GM12875 (cell line): Measurements from ENCODE around the gene ANAPC16.
"Not testable (repeated sequence)": the region's sequence is repeated elsewhere in the genome, so short reads cannot be mapped to it uniquely, and the experiment has no call there.

Experiments used
- H3K4me3 ChIP-seq: one replicate; pipeline ENCODE4 v1.5.1; 2011; ENCODE audit warnings: low read depth, low read length, control low read depth
- TF ChIP-seq, protein P1 (sequence below): IDR thresholded peaks from 2 replicates; pipeline ENCODE4 v1.5.1; 2011; ENCODE audit warnings: low read depth, mild to moderate bottlenecking, control low read depth, inconsistent platforms, low read length, moderate library complexity, borderline replicate concordance; ENCODE audit not compliant: insufficient read depth

ANAPC16 gene

DNA sequence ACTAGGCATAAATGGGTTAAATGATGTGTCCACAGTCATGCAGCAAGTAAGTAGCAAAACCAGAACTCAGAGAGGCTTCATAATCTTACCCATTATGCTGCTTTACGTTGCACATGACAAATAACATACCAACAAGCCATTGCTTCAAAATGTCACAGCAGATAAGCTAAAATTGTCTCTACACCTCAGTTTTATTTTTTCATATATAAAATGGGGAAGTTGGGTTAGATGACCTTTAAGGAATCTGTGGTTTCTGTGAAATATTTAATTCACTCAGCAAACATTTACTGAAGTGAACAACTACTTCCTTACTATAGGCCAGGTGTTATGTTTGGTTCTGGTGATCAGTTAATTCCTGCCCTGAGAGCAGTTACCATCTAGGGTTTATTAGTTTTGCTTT is 2.5 kb downstream of the ANAPC16 start:
- TF ChIP-seq, protein P1, sequence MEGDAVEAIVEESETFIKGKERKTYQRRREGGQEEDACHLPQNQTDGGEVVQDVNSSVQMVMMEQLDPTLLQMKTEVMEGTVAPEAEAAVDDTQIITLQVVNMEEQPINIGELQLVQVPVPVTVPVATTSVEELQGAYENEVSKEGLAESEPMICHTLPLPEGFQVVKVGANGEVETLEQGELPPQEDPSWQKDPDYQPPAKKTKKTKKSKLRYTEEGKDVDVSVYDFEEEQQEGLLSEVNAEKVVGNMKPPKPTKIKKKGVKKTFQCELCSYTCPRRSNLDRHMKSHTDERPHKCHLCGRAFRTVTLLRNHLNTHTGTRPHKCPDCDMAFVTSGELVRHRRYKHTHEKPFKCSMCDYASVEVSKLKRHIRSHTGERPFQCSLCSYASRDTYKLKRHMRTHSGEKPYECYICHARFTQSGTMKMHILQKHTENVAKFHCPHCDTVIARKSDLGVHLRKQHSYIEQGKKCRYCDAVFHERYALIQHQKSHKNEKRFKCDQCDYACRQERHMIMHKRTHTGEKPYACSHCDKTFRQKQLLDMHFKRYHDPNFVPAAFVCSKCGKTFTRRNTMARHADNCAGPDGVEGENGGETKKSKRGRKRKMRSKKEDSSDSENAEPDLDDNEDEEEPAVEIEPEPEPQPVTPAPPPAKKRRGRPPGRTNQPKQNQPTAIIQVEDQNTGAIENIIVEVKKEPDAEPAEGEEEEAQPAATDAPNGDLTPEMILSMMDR: no peak
- no peak overlapping the region for H3K4me3 ChIP-seq

GRCh38 chr10:72218726-72219125 is 2.9 kb downstream of the ANAPC16 start:
- no peak overlapping the region for H3K4me3 ChIP-seq
- TF ChIP-seq, protein P1: no peak

GRCh38 chr10:72219235-72219814 is 3.5 kb downstream of the ANAPC16 start:
- TF ChIP-seq, protein P1: no peak
- H3K4me3 ChIP-seq: no peak overlapping the region

GRCh38 chr10:72220637-72221036 is 4.8 kb downstream of the ANAPC16 start:
- TF ChIP-seq, protein P1: no peak
- no peak overlapping the region for H3K4me3 ChIP-seq

DNA sequence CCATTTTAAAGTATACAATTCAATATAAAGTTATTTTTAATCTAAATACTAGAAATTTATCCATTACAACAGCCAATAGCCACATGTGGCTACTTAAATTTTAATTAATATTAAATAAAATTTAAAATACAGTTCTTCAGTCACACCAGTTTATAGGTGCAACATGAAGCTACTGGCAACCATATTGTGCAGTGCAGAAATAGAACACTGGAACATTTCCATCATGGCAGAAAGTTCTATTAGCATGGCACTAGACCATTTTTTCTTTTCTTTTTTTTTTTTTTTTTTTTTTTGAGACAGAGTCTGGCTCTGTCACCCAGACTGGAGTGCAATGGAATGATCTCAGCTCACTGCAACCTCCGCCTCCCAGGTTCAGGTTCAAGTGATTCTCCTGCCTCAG is 5.5 kb downstream of the ANAPC16 start:
- H3K4me3 ChIP-seq: no peak overlapping the region
- TF ChIP-seq, protein P1: no peak

DNA sequence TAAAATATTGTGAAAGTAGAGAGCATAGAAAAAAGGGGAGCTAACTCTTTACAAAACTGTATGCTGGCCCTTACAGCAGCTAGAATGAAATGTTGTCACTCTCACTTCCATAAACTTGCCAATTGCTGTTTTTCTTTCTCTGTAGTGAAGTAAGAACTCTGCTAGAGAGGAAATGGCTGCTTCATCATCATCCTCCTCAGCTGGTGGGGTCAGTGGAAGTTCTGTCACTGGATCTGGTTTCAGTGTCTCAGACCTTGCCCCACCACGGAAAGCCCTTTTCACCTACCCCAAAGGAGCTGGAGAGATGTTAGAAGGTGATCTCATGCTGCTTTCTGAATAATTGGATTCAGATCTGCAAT is 7.9 kb downstream of the ANAPC16 start:
- H3K4me3 ChIP-seq: no peak overlapping the region
- TF ChIP-seq, protein P1: no peak

- not testable (repeated sequence) for H3K4me3 ChIP-seq
Observed at GRCh38 chr10:72224191-72224590, 8.4 kb downstream of the ANAPC16 start.
